Vagina (tissue), 2 donors: ENCODE data around the gene BICD2.

Source experiments
- CTCF ChIP-seq, 3 experiments: fragments of 450-650 bp in 2 of 3; fragments of 200-600 bp in 1 of 3; sonication (generic) in 1 of 3; IDR thresholded peaks; one replicate each; pipeline ENCODE4 v1.5.1; 2017 to 2019; ENCODE audit warnings: antibody characterized with exemption in 3 of 3, mild to moderate bottlenecking in 2 of 3, moderate library complexity in 2 of 3
- POLR2AphosphoS5 ChIP-seq, 2 donors: sonication (generic); formaldehyde crosslinking; IDR thresholded peaks; one replicate each; pipeline ENCODE4 v1.9.0; 2017; ENCODE audit warnings: antibody characterized with exemption in 2 of 2, mild to moderate bottlenecking in 2 of 2, low read depth in 1 of 2; ENCODE audit not compliant: insufficient read depth in 1 of 2

DNA sequence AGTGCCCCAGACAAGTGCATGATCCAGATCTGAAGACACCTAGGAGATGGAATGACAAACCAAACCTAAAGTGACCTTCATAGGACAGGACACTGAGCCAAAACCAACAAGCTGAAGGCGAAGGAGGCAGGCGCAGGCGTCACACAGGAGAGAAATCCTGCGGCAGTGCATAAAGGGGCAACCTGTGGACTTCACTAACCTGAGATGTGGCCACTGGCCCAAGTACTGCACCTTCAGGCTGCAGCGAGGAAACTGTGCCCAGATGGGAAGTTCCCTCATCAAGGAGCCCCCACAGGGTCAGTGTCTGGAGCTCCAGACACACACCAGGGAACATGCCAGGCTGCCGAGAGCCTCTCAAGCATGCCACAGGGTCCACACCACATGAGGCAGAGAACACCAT lies 98.4 kb downstream of the BICD2 start:
- TF ChIP-seq CTCF (IDR thresholded peaks at IDR 0.05) (no peak), POLR2AphosphoS5 (IDR thresholded peaks at IDR 0.05; ENCODE audit: insufficient read depth in 1 of 2, low read depth in 1 of 2) (no peak)
